ENCODE measurements around the gene LRMDA. TPM values are rescaled to one million over a fixed set of nuclear protein-coding genes. Genes with fewer than 3 reads are reported as not detected.

The LRMDA gene
- total RNA-seq, 1 experiment from 2014 or later, result 0.10 TPM

DNA sequence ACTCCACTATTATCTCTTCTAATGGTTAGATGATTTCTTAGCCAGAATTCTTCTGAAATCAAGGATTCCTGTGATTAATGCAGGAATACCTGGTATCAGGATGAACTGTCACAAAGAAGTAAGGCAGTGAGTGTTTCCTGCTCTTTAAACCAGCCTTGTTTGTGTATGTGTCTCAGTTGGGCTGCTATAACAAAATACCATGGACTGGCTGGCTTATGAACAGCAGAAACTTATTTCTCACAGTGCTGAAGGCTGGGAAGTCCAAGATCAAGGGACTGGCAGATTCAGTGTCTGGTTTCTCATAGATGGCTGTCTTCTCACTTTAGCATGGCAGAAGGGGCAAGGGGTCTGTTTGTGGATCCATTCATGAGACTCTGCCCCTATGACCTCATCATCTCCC, 42.7 kb downstream of the LRMDA start:
- DNase-seq (ENCODE audit: low spot score), result no peak

DNA sequence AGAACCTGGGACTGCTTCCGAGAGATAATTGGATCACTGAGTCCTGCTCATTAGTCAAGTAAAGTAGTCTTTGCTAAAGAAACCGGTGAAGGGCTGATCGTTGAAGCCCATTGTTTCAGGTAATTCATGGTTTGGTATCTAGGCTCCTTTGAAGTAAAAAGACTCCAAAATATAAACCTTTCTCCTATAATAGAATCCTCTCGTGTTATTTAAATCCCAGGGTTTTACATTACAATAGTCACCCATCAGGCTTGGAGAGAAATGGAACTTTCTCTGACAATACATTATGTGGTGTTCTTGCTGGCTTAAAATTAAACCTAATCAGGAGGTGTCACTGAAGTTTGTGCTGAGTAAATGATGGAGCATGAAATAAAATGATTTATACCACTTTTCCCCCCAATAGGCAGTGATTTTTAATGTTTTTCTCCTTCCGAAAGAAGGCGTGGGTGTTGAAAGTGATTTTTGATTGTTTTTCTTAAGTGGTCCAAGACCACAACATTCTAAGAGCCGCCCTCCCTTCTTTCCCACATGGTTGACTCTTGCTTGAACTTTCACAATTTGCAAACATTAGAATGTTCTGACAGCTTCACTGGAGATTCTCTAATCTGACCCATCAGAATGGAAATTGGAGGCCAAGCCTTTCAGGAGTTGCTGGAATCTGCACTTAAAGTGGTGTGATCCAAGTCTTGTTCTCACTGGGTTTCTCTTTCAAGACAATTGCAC, 44.2 kb downstream of the LRMDA start:
- DNase-seq (ENCODE audit: low spot score), result no peak

DNA sequence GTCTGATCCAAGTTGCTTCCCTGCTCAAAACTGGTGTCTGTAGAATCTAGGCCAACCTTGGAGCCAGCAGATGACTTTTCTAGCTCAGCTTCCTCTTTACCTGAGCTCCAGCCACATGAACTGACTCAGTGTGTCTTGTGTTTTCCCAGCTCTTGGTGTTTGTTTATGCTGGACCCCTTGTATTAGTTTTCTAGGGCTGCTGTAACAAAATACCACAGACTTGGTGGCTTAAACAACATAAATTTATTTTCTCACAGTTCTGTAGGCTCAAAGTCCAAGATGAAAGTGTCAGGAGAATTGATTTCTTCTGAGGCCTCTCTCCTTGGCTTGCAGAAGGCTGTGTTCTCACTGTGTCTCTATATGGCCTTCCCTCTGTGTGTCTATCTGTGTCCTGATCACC, 45.1 kb downstream of the LRMDA start:
- DNase-seq (ENCODE audit: low spot score), result no peak

DNA sequence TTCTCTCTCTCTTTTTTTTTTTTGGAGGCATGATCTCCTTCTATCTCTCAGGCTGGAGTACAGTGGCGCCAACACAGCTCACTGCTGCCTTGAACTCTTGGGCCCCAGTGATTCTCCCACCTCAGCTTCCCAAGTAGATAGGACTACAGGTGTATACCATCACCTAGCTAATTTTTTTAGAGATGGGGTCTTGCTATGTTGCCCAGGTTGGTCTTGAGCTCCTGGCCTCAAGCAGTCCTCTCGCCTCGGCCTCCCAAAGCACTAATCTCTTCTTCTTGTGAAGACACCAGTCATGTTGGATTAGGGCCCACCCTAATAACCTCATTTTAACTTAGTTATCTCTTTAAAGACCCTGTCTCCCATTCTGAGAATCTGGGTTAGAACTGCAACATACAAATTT, 45.6 kb downstream of the LRMDA start:
- DNase-seq (ENCODE audit: low spot score), result no peak

DNA sequence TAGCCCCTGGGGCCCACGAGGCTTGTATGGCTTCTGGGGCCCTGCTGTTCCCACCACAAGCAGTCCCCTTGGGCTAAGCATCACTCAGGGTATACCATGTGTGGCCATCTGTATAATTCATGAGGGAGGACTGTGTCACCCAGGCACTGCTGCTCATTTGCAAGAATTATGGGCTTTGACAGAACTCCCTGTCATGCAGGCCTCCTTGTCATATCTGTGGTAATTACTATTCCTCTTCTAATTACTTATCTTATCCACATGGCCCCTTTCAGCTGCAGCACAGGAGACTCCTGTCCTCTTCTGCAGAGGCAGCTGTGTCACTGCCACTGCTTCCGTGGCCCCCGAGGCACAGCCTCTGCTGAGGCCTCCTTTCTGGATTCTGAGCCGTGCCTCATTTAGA, 46.3 kb downstream of the LRMDA start:
- DNase-seq (ENCODE audit: low spot score), result no peak

DNA sequence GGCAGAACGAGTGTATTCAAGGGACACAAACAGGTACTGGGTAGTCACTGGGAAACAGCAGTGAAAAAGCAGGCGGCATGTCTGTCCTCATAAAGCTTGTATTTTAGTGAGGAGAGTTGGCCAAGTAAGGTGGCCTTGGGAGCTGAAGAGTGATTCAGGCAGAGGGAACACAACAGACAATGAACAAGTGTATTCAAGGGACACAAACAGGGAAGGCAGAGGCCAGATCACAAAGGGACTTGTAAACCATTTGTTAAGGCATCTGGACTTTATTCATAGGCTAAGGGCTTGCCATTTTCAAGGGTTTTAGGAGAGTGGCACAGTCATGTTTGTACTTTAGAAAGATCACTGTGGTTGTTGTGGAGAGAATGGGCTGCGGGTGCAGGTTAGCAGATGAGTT, 49.0 kb downstream of the LRMDA start:
- no peak for DNase-seq (ENCODE audit: low spot score)

DNA sequence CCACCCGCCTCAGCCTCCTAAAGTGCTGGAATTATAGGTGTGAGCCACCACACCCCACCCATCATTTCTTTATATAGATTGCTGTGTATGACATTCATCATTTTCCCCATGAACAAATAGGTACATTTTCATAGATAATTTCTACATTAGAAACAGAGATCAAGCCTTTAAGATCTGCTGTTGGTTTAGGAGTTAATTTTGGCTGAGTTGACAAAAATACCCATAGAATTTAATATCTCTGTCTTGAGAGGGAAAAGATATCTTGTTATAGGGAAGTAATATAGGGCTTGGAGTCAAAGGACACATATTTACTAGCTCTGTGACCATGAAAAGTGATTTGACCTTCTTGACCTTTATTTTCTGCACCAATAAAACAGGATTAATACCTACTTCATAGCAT, 51.8 kb downstream of the LRMDA start:
- DNase-seq (ENCODE audit: low spot score), result no peak

DNA sequence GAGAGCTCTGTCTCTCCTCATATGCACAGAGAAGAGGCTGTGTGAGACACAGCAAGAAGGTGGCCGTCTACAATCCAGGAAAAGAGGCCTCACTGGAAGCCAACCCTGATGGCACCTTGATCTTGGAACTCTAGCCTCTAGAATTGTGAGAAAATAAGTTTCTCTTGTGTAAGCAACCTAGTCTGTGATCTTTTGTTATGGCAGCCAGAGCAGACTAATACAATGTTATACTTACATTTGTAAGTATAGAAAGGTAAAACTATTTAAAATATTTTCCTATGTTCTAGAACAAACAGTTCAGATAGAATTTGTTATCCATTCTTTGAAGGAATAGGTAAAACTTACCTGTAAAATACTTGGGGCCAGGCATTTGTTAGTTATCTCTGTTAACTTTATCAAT, 53.3 kb downstream of the LRMDA start:
- no peak for DNase-seq (ENCODE audit: low spot score)

DNA sequence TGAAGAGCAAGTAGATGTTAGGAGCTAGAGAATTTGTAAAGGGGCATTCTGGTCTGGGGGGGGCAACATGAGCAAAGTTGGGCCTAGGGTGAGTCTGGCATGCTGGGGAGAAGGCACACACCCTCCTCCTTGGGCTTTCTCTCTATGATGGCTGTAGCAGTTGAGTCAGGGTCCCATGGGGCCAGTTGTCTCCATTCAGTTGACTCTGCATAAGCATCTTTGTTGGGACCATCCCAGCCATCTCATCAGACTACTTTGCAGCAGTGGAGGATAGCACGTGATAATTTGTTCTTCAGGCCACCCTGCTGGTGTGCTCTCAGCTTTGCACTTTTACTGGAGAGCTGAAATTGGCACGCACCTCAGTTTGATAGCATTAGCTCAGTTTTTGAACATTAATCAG, 55.2 kb downstream of the LRMDA start:
- no peak for DNase-seq (ENCODE audit: low spot score)

DNA sequence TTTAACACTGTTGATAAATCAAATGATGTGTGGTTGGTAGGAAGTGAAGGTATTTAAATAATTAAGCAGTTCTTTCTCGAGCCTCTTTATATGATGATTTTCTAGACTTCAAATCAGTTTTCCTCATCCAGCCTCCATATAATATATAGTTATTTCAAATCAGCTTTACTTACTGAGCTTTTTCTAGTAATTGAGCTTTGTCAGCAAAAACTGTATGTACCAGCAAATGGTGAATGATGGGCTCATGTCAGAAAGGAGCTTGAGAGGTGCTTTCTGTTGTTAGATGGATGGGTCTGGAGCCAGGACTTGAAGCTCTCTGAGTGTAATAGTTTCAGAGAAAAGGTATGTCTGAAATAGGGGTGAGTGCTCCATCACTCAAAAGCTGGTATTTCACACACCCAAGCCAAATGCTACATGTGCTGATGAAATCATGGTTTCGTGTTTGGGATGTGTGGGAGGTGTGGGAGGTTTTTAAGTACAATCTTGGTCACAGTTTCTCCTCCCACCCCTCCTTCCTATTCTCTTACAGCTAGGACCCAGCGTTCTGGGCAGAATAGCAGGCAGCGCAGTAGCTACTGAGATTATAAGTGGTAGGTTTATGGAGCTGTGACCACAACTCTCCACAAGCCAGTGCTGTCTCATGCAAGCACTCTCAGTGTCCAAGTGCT, 55.8 kb downstream of the LRMDA start:
- DNase-seq (ENCODE audit: low spot score), result no peak

DNA sequence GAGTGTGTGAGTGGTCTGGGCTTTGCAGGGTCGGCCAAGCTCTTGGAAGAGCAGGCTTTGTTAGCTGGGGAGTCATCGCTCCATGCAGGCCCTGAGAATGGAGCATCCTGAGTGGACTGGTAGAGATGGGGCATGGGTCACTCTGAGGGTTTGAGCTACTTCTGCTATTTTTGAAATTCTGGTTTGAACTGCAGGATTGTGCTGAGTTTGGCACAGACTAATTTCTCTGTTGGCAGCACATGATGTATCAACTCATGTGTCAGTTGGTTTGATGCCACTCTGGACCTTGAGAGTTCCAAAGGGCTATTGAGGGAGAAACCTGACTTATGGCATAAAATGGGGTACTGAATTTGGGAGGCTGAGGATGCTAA, 56.3 kb downstream of the LRMDA start:
- DNase-seq (ENCODE audit: low spot score), result no peak

DNA sequence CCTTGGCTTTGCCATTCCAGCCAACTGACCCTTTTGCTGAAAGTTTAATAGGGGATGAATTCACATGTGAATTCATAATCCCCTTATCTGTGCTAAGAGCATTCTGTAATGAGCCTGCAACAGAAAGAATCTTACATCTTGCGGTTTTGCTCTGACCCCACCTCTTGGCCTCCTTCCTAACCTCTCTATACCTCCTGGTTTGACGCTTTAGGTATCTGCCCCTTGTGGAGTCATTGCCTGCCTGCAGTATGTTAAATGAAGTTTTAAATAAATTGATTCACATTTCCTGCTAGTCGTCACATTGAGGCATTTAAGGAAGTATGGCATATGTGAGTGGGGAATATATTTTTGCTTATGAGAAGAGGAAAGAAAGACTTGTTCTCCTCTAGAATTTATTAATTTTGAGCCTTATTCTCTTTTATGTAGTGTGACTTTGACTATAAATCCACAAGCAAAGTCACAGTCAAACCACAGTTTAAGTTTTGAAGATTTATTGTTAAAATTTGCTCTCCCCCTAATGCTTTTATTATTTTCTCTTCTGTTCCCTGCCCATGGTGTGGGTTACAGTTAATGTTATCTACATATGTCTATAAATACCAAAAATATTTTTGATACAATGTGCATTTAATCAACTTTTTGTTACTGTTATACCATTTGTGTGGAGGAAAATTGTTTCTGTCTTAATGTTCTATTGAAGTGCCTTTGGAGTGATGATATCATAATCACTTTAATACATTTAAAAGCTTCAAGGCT, 60.9 kb downstream of the LRMDA start:
- DNase-seq (ENCODE audit: low spot score), result no peak

DNA sequence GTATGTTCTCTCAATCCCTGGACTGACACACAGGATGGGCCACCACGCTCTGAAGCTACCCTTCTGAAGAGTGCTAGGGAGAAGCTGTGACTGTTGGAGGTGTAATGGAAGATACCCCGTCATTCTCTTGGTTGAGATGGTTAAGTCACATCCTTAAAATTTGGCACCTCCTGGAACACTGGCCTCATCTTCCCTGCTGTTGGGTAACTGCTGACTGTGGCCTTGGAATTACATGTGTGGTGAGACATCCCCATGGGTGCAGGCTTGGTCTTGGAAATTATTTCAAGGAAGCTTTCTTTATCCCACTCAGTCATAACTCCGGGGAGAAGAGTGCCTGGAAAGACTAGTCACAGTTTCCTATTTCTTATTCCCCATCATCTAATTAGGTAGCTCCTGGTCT, 62.0 kb downstream of the LRMDA start:
- DNase-seq (ENCODE audit: low spot score), result no peak

DNA sequence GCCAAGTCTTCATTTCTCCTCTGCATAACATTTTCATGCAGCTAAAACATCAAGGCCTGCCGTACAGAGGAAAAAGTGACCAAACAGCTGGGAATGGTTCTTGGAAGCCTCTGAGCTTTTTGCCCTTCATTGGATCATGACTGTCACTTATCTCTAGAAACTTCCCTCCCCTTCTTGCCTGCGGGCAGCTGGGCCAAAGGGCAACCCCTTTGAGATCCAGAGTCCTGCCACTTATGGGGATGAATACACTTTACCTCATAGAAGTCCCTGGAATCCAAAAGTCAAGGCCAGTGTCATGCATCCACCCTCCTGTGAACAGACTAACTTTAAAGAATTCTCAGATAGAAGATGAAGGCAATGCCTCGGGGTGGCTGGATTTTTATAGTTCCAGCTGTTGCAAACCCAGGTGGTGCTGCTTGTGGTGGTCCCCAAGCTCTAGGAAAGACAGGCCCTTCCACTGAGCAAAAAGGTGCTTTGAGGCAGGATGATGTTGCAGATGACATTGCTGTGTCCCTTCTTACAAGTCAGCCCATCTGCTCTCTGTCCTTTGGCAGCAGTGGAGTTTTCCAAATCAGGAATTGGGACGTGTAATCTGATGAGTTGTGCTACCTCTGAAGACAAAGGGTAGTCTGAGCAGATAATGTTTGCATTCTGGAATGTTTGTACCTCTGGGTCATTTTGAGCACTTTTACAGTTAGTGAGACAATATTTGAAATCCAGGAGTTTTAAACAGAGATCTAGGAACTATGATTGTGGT, 64.2 kb downstream of the LRMDA start:
- DNase-seq (ENCODE audit: low spot score), result no peak

DNA sequence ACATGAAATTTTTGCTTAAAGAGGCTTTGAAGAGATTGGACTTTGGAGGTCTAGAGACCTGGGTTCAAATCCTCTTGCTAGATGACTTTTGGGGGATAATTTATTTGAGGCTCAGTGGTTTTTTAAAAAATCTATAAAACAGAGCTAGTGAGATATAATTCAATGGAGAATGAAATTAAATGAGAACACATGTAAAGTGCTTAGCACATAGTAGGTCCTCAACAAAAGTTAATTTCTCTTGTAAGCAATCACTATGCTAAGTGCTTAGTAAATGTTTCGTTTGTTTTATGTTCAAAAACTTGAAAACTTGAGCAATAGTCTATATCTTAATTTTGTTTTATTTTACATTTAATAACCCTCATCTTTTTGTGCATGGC, 64.8 kb downstream of the LRMDA start:
- DNase-seq (ENCODE audit: low spot score), result no peak

DNA sequence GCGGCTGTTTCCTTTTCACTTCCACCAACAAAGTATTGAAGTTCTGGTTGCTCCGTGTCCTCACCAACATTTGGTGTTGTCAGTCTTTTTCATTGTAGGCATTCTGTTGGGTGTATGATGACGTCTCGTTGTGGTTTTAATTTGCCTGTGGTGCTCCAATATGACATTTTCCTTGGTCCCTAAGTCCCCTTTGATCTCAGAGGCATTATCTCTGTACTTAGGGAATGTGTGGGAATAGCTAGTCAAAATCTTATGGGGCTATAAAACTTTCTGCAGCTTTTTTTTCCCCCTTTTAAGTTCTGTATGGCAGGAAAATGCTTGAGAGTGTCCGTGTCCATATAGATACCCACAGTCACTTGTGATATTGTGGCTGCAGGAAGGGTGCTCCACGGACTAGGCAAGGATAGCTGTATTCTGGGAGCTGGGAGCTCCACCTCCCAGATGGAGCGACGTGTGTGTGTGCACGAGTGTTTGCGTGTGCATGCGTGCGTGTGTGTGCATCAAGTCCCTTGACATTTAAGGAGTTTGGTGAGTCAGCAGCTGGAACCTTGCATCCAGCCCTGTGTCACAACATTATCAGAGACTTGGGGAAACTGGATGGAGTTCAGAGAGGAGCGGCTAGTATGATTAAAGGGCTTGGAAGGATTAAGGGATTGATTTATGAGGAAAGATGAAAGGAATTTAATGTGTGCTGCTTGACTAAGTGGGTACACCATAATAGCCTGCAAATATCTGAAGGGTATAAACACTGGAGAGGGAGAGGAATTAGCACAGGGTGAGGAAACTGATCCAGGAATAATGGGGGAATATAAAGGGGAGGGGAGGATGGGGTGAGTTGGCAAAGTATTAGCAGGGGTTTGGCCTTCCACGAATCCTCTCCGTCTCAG, 66.8 kb downstream of the LRMDA start:
- no peak for DNase-seq (ENCODE audit: low spot score)

DNA sequence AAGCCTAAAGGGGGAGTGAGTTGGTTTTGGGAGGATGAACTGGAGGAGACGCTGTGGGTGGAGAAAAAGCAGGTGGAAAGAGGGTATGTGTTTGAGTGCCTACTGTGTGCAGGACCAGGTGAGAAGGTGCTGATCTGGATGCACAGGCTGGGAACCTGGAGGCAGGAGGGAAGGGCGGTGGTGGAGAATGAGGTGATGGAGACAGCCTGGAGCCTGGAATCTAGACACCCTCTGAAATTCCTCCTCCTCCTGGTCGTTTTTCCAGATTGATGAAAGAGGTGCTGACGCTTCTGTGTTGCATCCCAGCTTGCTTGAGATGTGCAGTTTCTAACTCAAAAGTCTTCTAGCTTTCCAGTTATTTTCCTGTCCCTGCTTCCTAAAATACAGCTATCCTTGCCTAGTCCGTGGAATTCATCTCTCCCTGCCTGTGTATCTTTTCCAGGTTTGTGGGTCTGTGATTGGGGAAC, 67.5 kb downstream of the LRMDA start:
- no peak for DNase-seq (ENCODE audit: low spot score)

DNA sequence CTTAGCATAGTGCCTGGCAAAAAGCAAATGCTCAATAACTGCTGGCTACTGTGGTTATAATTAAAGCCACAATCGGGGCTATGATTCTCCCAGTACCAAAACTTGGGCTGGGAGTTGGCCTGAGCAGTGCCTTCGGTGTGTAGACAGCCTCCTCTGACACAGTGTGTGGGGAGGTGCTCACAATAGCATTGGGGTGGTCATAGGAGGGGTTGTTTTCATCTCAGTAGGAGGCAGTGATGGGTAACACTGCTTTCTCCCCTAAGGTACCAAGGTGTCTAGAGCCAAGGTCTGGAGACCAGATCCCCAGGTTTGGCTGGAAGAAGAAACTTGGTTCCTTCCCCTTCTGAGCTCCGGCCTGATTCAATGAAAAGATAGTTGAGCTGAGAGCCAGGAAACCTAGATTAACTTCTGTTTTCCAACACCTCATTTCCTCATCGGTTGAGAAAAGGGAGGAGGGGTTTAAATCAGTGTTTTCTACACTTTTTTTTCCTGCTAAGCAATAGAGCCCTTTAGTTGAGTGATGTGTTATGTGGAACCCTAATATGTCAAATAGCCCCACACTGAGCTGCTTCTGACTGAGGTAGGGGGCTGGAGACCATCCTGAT, 68.2 kb downstream of the LRMDA start:
- no peak for DNase-seq (ENCODE audit: low spot score)

DNA sequence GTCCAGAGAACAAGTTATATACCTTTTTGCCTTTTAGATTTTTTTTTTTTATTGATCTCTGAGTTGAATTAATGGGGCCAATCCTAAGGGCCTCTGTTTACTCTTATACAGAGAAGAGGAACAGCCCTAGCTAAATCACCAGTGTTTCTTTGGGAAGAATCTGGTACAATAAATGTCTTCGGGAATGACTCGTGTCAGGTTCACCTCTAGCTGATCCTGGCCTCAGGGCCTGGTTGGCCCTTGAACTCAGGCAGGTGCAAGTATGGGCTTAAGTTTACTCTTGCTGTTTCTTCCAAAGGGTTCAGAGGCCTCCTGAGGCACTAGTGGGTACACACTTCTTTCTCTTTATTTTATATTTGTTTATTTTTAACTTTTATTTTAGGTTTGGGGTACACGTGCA, 71.0 kb downstream of the LRMDA start:
- no peak for DNase-seq (ENCODE audit: low spot score)

DNA sequence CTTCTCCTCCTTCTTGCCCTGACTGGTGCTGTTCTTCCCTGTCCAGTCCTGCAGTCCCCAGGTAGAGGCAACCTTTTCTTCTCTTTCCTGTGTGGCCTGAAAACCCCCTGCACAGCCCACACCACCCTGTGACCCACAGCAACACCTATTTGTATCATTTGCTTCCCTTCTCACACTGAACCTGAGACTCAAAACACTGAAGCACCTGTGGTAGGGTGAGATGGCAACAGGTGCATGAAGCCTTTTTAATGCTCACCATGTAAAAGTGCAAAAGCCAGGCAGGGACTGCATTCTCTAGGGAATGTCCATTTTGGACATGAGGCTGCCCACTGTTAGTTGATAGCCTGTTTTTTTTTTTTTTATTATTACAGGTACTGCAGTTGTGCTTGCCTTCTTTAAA, 71.4 kb downstream of the LRMDA start:
- DNase-seq (ENCODE audit: low spot score), result no peak

DNA sequence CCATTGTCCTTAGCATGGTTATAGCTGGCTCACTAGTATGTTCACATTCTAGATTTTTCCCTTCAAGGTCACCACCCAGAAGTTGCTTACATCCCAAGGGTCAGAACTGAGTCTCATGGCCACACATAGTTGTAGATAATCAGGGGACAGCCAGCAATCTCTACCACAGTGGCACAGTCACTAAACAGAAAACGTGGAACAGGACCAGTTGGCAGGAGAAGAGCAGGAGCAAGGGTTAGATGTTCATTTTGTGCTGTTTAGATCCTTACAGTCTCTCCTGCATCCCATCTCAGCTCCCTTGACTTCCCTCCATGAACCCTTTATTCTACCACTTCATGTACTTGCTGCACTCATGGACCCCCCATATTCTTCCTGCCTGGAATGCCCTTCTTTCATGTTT, 73.9 kb downstream of the LRMDA start:
- no peak for DNase-seq (ENCODE audit: low spot score)
